EH (cell line): ENCODE data around the gene SP100.

Source experiments
- DNase-seq: peaks from one replicate; pipeline ENCODE4 v3.0.0-alpha.2; 2015; ENCODE audit warnings: low read depth

The SP100 gene

GRCh38 chr2:230459216-230459615 is 43.2 kb downstream of the SP100 start:
- no peak for DNase-seq

DNA sequence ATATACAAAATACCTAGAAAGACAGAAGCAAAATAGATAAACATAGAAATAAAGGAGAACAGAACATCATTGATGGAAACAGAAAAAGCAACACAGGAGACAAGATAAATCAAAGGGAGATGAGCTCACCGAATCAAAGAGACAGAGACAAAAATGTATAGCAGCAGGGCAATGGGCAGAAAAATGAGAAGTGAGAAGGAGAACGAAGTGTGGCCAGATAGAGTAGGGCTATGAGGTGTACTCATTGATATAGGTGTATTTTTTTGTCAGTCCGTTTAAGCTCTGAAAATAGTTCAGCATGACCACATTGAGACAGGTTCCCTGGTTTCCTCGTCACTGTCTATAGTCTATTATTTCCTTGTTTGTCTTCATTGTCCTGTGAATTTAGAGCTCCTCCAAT is 55.1 kb downstream of the SP100 start:
- no peak for DNase-seq

DNA sequence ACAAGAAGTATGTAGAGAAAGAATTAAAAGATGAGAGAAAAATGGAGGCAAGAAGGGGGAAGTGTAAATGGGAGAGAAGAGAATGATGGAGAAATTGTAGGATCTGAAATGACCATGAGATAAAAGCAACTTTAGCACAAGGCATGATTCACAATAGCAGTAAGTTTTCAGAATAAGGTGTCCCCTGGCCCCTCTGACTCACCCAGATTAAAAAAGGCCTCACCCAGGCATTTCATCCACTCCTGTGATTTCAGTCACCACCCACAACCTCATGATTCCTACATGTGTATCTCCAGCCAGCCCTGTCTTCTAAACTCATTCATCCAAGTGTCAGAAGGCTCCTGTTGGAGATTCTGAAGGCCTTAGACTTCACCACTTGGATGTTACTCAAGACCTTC is 56.6 kb downstream of the SP100 start:
- DNase-seq = peak; percentile 31

GRCh38 chr2:230473378-230473777 is 57.4 kb downstream of the SP100 start:
- peak; percentile 3 for DNase-seq

DNA sequence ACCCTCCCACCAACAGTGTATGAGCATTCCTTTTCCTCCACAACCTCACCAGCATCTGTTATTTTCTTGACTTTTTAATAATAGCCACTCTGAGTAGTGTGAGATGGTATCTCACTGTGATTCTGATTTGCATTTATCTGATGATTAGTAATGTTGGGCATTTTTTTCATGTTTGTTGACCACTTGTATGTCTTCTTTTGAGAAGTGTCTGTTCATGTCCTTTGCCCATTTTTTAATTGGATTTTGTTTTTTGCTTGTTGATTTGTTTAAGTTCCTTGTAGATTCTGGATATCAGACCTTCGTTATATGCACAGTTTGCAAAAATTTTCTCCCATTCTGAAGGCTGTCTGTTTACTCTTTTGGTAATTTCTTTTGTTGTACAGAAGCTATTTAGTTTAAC is 59.1 kb downstream of the SP100 start:
- DNase-seq = no peak

DNA sequence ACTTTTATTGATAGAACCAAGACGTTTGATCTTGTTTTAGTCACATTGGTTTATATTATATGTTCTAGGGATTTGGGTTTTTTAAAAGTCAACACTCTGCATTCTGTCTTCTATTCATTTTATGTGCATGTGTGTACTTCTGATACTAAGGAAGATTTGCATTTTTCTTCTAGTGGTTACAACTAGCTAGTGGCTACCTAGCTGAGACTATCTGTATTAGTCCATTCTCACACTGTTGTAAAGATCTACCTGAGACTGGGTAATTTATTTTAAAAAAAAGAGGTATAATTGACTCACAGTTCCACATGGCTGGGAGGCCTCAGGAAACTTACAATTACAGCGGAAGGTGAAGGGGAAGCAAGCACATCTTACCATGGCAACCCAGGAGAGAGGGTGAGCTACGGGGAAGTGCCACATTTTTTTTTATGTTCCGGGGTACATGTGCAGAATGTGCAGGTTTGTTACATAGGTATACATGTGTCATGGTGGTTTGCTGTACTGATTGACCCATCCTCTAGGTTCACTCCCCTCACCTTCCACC is 69.9 kb downstream of the SP100 start:
- no peak for DNase-seq

GRCh38 chr2:230491219-230491618 is 75.2 kb downstream of the SP100 start:
- peak; percentile 67 for DNase-seq

- no peak for DNase-seq
Measured at GRCh38 chr2:230492107-230492506, 76.1 kb downstream of the SP100 start.

DNA sequence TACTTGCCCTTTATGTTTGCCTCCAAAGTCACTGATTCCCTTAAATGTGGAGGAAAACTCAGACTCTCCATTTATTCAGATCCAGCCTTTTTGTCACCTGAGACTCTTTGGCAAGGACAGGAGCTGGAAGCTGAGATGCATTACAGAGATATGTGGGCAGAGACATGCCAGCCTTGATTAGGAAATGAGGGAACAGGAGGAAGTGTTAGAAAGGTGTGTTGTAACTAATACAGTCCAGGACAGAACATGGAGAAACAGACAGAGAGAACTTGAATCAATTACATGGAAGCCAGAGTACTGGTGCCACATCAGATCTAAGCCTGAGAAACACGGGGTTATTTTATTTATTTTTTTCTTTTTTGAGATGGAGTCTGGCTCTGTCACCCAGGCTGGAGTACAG is 79.0 kb downstream of the SP100 start:
- no peak for DNase-seq

- no peak for DNase-seq
Measured at GRCh38 chr2:230496891-230497290, 80.9 kb downstream of the SP100 start.

GRCh38 chr2:230498506-230499107 is 82.6 kb downstream of the SP100 start:
- DNase-seq = peak; percentile 6

DNA sequence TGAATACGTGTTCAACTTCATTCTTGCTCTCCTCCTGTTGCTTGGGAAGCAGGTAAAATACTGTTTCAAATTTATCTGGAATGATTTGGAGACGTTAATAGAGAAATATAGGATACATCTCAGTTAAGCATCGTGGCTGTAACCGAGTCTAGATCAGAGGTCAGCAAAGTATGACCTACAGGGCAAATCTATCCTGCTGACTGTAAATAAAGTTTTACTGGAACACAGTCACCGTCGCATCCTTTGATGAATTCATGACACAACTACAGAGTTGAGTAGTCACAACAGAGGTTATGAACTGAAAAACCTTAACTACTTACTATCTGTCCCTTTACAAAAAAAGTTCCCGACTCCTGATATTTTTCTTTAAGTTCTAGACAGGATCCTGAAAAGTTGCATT is 86.6 kb downstream of the SP100 start:
- DNase-seq = no peak

GRCh38 chr2:230503798-230504197 is 87.8 kb downstream of the SP100 start:
- peak; percentile 15 for DNase-seq

DNA sequence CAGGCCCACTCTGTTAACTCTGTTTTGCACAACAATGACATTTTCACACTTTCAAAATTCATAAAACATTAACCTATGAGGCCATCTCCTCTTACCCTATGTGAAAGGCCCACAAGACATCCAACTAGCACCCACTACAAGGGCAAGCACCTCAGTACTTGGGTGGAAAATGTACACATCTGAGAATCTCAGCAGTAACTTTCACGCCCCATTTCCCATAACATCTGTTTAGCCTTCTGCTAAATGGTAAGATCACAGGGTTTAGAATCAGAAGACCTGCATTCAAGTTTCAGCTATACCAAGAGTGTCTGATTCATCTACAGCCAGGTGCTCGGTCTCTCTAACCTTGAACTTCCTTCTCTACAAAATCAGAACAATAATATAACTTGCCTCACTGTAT is 89.2 kb downstream of the SP100 start:
- no peak for DNase-seq

DNA sequence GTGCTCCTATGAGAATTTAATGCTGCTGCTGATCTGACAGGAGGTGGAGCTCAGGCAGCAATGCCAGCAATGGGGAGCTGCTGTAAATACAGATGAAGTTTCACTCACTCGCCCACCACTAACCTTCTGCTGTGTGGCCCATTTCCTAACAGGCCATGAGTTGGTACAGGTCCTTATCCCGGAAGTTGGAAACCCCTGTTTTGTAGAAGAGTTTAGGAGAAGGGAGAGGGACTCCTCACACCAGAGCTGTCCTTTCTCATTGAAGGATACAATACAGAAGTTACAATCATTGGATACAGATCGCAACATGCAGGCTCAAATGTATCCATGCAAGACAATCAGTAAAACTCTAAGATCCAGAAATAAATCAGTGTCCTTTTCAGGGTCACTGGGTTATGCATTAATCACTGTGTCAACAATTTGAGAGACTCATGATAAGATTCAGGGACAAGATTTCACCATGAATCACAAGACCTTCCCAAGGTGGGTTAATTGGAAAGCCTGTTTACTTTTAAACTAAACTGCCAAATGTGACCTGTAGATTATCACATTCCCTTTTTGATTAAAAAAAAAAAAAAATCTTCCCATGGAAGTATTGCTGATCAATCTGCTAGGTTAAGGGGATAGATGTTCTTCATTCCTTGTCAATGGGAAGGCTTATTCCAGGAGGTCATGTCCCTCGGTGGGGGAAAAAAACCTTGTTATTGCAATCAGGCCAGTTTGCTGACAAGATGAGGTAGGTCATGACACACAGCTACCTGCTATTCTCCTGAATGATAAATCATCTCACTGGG is 97.2 kb downstream of the SP100 start:
- peak; percentile 25 for DNase-seq

- no peak for DNase-seq
Measured at GRCh38 chr2:230520061-230520874, 104.3 kb downstream of the SP100 start.

DNA sequence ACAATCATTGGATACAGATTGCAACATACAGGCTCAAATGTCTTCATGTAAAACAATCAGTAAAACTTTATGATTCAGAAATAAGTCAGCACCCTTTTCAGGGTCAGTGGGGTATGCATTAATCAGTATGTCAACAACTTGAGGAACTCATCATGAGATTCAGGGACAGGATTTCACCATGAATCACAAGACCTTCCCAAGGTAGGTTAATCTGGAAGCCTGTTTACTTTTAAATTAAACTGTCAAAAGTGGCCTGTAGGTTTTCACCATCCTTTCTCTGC is 104.8 kb downstream of the SP100 start:
- DNase-seq = peak; percentile 60

DNA sequence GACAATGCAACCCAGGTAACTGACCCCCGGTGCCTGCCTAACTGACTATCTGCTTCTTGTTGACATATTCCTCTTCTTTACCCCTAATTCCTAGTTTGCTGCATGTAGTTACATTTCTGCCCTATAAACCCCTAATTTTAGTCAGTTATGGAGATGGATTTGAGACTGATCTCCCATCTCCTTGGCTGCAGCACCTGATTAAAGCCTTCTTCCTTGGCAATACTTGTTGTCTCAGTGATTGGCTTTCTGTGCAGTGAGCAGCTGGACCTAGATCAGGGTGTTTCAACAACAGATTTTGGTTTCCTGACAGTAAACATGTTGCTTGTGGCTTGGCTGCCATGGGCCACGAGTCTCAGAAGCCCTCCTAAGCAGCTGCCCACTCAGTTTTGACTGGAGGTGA is 105.4 kb downstream of the SP100 start:
- DNase-seq = no peak

- DNase-seq = no peak
Measured at GRCh38 chr2:230525682-230526081, 109.7 kb downstream of the SP100 start.

DNA sequence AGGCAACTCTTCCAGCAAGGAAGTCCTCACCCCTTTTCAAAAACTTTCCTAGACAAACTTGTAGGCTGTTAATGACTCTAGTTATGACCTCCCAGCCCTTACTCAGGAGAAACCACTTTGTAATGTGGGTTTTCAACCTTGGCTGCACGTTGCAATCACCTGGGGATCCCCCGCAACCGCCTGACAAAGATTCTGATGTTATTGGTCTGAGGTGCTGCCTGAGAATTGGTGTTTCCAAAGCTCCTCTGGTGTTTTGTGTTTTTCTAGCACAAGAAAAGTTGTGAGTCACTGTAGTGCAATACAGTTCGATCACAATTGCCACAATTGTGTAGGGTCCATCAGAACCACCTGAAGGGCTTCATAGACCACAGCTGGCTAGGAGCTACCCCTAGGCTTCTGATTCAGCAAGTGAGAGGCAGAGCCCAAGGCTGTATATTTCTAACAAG is 121.6 kb downstream of the SP100 start:
- no peak for DNase-seq

GRCh38 chr2:230540332-230540731 is 124.3 kb downstream of the SP100 start:
- DNase-seq = no peak

GRCh38 chr2:230541934-230542380 is 126.0 kb downstream of the SP100 start:
- peak; percentile 37 for DNase-seq

GRCh38 chr2:230542751-230543150 is 126.8 kb downstream of the SP100 start:
- DNase-seq = peak; percentile 13
